Choroid plexus epithelial cell (primary cell): ENCODE measurements around the gene NSD1.

Source experiments
- DNase-seq: peaks from one replicate; pipeline ENCODE4 v3.0.0-alpha.2; 2010; ENCODE audit warnings: low read depth
- H3K4me3 ChIP-seq: 2 replicates; pipeline ENCODE4 v1.5.1; 2011; ENCODE audit warnings: low read depth, mild to moderate bottlenecking, control low read depth, low read length, moderate library complexity
- CTCF ChIP-seq: conservative IDR thresholded peaks from 2 replicates; pipeline ENCODE4 v1.5.1; 2011; ENCODE audit warnings: low read depth, mild to moderate bottlenecking, control low read depth, inconsistent platforms, low read length, moderate library complexity

The NSD1 gene

GRCh38 chr5:177089825-177090641 lies 43.5 kb upstream of the NSD1 start:
- H3K4me3 ChIP-seq = no peak overlapping the region
- TF ChIP-seq CTCF = no peak
- peak; percentile 18 for DNase-seq

- H3K4me3 ChIP-seq = no peak overlapping the region
- TF ChIP-seq CTCF = no peak
- DNase-seq = no peak
Measured at GRCh38 chr5:177090813-177091212, 42.8 kb upstream of the NSD1 start.

- no peak for TF ChIP-seq CTCF
- DNase-seq = no peak
Measured at GRCh38 chr5:177091232-177091631, 42.3 kb upstream of the NSD1 start.

GRCh38 chr5:177092178-177093081 lies 41.1 kb upstream of the NSD1 start:
- no peak for TF ChIP-seq CTCF
- no peak overlapping the region for H3K4me3 ChIP-seq
- no peak for DNase-seq

More at GRCh38 chr5:177091232-177091631, 42.3 kb upstream of the NSD1 start:
- H3K4me3 ChIP-seq = no peak overlapping the region

GRCh38 chr5:177093082-177093712 lies 40.4 kb upstream of the NSD1 start:
- TF ChIP-seq CTCF = no peak
- H3K4me3 ChIP-seq = no peak overlapping the region
- no peak for DNase-seq

- H3K4me3 ChIP-seq = no peak overlapping the region
- no peak for DNase-seq
- no peak for TF ChIP-seq CTCF
Measured at GRCh38 chr5:177093803-177094202, 39.8 kb upstream of the NSD1 start.
